ENCODE results near the gene NMT1.

NMT1 gene

DNA sequence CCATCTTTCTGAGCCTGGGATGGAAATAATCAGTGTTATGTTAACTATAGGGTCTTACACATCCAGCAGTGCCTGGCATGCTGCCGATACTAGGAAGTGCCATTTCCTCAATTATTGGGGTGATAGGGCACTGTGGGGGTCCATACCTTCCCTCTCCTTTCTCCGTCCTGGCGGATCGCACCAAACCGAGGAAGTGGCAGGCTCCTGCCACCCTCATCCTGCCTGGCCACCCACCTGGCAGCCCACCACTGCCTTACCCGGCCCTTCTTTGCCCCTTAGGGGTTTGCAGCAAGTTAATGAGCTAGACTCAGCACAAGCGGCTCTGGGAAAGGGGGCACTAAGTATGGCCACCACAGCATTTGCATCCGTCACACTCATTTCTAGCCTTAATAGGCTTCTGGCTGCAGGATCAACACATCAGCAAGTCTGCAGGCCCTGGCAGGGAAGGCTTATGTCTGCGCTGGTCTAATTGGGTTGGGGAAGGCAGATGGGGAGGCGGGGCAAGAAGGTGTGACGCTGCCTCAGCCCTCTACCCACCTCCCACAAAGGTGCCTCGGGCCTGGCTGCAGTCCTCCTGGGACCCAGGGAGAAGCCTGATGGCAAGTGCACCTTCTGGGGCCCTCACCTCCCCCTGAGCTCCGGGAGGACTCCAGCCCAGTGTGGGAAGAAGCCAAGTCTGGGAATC lies 38.3 kb upstream of the NMT1 start:
- Histone ChIP-seq H3K27ac (peak overlapping the region; percentile 79), H3K27me3 (ENCODE audit: insufficient read depth, low read depth, severe bottlenecking) (no peaks in the 10 kb centered on the region), H3K4me3 (ENCODE audit: low read depth, low read length) (peak overlapping the region; percentile 14), H3K9me3 (ENCODE audit: severe bottlenecking) (no peaks in the 10 kb centered on the region), H3K36me3 (peaks cover 22% of the 10 kb centered on the region)
- TF ChIP-seq, protein P1, sequence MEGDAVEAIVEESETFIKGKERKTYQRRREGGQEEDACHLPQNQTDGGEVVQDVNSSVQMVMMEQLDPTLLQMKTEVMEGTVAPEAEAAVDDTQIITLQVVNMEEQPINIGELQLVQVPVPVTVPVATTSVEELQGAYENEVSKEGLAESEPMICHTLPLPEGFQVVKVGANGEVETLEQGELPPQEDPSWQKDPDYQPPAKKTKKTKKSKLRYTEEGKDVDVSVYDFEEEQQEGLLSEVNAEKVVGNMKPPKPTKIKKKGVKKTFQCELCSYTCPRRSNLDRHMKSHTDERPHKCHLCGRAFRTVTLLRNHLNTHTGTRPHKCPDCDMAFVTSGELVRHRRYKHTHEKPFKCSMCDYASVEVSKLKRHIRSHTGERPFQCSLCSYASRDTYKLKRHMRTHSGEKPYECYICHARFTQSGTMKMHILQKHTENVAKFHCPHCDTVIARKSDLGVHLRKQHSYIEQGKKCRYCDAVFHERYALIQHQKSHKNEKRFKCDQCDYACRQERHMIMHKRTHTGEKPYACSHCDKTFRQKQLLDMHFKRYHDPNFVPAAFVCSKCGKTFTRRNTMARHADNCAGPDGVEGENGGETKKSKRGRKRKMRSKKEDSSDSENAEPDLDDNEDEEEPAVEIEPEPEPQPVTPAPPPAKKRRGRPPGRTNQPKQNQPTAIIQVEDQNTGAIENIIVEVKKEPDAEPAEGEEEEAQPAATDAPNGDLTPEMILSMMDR (IDR thresholded peaks at IDR 0.05; ENCODE audit: low read depth, low read length), result no peak
- peak; percentile 98 for DNase-seq

DNA sequence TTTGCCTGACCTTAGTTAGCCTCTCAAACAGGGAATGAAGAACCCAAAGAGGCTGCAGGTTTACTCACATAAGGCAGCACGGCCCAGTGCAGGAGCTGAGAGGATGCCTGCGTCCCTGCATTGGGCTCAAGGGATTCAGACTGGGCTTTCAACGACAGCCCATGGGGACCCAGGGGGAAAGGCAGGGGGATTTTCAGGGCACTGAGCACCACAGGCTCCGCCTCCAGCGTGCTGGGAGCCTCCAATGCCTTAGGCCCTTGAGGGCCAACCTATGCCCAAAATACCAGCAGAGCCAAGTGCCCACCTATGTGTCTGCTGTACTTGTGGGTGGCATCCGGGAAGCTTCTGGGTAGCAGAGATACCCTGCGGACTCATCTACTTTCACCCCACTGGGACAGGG lies 32.0 kb upstream of the NMT1 start:
- TF ChIP-seq, protein P1 (IDR thresholded peaks at IDR 0.05; ENCODE audit: low read depth, low read length), result no peak
- no peak overlapping the region for H3K4me3 ChIP-seq (ENCODE audit: low read depth, low read length)
- H3K9me3 ChIP-seq (ENCODE audit: severe bottlenecking), result no peaks in the 10 kb centered on the region
- H3K36me3 ChIP-seq, result peaks cover 70% of the 10 kb centered on the region
- no peak for DNase-seq
- H3K27ac ChIP-seq, result no peak overlapping the region
- no peaks in the 10 kb centered on the region for H3K27me3 ChIP-seq (ENCODE audit: insufficient read depth, low read depth, severe bottlenecking)

DNA sequence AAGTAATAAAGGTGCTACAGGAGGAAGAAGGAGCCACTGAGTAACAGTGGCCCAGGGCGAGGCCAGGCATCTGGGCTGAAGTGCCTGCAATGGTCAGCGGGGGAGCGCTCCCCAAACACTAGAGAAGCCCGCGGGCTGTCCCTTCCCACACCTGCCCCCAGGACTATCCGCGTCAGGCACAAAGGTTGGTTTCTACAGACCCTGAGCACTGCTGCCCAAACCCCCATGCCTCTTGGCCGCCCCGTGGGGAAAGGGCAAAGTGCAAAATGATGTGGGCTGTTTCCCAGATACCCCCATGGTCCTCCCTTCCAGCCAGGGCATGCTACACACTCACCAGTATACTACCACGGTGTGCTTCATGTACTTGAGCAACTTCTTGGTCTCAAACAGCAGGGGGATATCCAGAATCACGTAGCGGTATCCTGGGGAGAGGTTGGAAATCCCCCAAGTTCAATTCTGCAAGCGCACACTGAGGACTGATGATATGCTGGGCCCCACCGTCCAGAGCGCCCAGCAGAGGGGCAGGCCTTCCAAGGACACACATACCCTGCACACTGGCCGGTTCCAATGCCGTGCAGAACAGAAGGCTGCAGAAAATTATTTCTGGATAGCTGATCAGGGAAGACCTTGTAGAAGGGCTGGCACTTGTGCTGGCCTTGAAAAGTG lies 31.2 kb upstream of the NMT1 start:
- H3K27me3 ChIP-seq (ENCODE audit: insufficient read depth, low read depth, severe bottlenecking), result no peaks in the 10 kb centered on the region
- H3K27ac ChIP-seq, result no peak overlapping the region; the same call in 1 of the 2 replicates
- TF ChIP-seq, protein P1 (IDR thresholded peaks at IDR 0.05; ENCODE audit: low read depth, low read length), result no peak
- DNase-seq, result no peak
- no peaks in the 10 kb centered on the region for H3K9me3 ChIP-seq (ENCODE audit: severe bottlenecking)
- H3K36me3 ChIP-seq, result peaks cover 74% of the 10 kb centered on the region
- no peak overlapping the region for H3K4me3 ChIP-seq (ENCODE audit: low read depth, low read length)

DNA sequence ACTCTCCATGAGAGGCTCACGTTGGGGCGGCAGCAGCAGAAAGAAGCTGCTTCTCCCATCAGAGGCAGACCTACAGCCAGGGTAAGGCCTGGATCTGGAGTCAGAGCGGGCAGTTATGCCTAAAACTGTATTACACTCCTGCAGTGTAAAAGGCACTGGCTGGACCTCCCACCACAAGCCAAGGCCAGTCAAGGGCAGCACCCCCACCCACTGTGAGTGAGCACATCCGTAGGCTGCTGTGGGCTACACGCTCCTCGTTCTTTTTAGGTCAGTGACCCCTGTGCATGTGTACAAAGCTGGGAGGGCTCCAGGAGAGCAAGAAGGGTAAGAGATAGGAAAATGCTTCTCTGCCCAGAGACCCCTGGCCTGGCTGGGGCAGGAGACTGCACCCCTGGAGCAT lies 30.4 kb upstream of the NMT1 start:
- Histone ChIP-seq H3K36me3 (peaks cover 79% of the 10 kb centered on the region), H3K27ac (no peak overlapping the region), H3K4me3 (ENCODE audit: low read depth, low read length) (no peak overlapping the region), H3K27me3 (ENCODE audit: insufficient read depth, low read depth, severe bottlenecking) (no peaks in the 10 kb centered on the region), H3K9me3 (ENCODE audit: severe bottlenecking) (no peaks in the 10 kb centered on the region)
- TF ChIP-seq, protein P1 (IDR thresholded peaks at IDR 0.05; ENCODE audit: low read depth, low read length), result no peak
- no peak for DNase-seq

DNA sequence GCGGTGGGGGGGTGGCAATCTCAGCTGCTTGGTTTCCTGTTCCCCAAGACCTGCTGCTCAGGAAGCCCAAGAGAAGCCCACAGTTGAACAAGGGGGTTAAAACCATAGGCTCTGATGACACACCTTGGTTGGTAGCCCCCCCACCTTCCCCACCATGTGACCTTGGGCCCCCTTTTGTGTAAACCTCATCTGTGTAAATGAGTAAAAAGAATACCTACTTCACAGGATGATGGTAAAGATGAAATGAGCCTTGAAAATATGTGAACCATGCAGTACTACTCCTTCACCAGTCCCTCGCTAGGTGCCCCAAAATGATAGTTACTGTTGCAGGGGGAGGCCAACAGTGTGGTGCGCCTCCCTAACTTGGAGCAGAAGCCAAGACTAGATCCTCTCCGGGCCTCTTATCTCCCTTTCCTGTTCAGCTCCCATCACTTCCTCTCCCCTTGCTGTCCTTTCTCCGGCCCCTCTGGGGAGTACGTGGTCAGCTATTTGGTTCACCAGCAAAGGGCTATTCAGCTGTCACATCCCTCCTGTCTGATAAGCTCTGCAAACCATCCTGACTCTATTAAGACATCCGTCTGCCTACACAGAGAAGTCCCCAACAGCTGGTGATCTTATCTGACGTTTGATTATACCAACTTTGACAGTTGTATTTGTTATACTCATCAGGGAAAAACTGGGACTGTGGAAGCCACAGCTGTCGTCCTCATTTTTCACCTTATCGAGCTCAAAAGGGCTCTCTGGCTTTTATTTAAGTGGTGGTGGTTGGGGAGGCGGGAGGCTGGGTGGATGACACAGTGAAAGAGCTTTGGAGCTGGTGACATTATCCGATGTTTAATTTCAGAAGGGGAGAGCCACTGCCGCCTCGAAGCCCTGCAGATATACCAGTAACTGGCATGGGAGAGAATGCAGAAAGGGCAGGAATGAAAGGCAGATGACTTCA lies 29.6 kb upstream of the NMT1 start:
- H3K27me3 ChIP-seq (ENCODE audit: insufficient read depth, low read depth, severe bottlenecking), result no peaks in the 10 kb centered on the region
- no peak for DNase-seq
- no peaks in the 10 kb centered on the region for H3K9me3 ChIP-seq (ENCODE audit: severe bottlenecking)
- peaks cover 81% of the 10 kb centered on the region for H3K36me3 ChIP-seq
- no peak overlapping the region for H3K27ac ChIP-seq
- TF ChIP-seq, protein P1 (IDR thresholded peaks at IDR 0.05; ENCODE audit: low read depth, low read length), result no peak
- H3K4me3 ChIP-seq (ENCODE audit: low read depth, low read length), result no peak overlapping the region

Data from WERI-Rb-1 (cell line).